ENCODE measurements around the gene ZNF202.
"Not testable (repeated sequence)": the region's sequence is repeated elsewhere in the genome, so short reads cannot be mapped to it uniquely, and the experiment has no call there.

Gene ZNF202

DNA sequence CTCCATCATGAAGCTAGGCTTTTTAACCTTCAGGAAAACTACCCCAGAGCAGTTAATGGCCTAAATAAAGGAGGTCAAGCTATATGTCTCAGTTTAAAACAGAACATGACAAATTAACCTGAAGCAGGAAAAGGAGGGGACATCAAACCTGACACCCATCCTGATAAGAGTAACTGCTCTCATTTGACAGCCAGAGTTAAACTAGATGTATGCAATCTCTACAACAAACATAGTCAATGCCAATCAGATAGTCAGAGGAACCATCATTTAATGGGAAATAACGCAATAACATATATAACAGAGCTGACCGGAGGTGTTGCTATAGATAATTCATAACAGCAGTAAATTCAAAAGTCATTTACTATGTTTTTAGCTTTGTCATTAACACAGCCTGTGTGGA lies 3.1 kb downstream of the ZNF202 start:
- DNase-seq: no peak

DNA sequence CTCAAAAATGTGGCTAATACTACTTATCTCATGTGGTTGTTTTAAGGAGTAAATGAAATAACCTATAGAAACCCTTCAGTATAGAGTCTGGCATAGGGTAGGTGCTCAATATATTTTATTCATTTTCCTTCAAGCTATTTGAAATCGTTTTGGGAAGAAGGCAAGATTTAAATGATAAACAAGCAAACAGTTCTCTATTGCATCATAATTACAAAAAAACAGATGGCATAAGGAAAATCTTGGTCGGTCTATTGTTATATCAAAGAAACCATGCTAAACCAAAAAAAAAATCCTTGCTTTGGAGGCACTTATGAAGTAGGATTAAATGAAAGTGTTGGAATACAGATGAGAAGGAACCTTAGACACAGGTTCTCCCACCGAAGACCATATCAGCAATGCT lies 4.7 kb downstream of the ZNF202 start:
- DNase-seq: no peak

DNA sequence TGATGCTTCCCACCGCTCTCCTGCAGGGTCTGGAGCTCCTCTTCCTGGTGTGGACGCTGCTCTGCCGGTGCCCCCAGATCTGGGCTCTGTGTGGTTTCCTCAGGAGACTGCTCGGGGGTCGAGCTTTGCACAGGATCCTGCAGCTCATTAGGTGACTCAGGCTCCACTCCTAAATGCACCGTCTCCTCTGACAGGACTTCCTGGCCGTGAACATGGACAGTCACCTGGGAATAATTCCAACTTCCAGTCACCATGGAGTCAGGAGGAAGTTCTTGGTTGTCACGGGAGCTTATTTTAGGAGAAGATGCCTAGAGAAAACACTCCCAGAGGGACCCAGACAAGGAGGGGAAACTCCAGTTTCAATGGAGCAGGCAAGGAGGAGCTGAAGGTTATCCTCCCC lies 11.9 kb downstream of the ZNF202 start:
- DNase-seq: no peak

DNA sequence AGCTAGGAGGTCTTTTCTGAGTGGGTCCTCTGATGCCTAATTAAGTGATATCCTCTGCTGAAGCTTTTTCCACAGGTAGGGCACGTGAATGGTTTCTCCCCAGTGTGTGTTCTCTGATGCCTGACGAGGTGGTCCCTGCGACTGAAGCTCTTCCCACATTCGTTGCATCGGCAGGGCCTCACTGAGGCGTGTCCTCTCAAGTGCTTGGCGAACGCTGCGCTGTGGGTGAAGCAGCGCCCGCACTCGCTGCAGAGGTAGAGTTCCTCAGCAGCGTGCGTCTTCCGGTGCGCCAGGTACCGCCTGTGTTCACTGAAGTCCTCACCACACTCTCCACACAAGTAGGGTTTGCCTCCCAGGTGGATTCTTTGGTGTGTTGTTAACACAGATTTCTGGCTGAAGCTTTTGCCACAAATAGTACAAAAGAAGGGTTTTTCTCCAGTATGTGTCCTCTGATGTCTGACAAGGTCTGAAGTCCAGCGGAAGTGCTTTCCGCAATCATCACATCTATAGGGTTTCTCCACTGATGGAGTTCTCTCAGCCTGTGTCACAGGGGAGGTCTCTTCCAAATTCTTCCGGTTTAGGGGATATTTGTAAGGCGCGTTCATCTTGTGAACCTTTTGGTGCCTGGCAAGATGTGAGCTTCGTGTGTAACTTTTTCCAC lies 15.3 kb downstream of the ZNF202 start:
- DNase-seq: no peak

DNA sequence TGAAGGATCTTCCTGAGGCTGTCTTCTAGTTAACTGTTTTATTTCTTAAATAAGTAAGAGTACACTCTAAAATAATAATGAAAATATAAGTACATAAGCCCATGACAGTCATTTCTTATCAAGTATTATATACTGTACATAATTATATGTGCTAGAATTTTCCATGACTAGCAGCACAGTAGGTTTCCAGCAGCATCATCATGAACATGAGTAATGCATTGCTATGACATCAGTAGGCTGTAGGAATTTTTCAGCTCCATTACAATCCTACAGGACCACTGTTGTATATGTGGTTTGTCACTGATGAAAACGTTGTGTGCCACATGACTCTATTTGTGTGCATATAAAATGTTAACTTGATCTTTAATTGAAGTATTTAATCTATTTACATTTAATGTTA lies 22.0 kb downstream of the ZNF202 start:
- no peak for DNase-seq

DNA sequence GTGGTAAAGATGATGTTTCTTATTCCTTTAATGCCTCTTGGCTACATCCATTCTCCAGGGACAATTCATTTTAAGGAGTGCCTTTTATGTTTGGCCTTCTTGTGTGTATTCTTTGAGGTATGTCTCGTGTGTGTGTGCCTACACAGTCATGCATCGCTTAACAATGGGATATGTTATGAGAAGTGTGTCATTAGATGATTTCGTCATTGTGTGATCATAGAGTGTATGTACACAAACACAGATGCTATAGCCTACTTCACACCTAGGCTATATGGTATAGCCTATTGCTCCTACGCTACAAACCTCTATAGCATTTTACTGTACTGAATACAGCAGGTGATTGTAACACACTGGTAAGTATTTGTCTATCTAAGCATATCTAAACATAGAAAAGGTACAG lies 23.0 kb downstream of the ZNF202 start:
- no peak for DNase-seq

DNA sequence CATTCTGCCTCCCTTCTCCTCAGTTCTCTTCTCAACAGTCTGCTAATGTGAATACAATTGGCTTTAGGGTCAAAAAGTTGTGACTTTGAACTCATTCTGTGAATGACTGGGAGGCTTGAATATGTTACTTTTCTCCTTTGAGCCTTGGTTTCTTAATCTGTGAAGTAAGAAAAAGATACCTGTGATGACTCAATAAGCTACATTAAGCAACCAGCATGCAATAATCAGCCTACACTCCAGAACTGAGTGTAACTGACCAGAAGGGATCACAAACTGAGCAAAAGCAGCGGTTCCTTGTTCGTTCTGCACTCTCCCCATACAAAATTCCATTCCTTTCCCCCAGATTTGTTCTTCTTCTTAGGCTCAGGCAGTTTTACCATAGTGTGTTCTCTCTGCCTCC lies 23.4 kb downstream of the ZNF202 start:
- no peak for DNase-seq

DNA sequence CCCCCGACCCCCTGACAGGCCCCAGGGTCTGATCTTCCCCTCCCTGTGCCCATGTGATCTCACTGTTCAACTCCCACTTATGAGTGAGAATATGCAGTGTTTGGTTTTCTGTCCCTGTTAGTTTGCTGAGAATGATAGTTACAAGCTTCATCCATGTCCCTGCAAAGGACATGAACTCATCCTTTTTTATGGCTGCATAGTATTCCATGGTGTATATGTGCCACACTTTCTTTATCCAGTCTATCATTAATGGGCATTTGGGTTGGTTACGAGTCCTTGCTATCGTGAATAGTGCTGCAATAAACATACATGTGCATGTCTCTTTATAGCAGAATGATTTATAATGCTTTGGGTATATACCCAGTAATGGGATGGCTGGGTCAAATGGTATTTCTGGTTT lies 28.8 kb downstream of the ZNF202 start:
- not testable (repeated sequence) for DNase-seq

DNA sequence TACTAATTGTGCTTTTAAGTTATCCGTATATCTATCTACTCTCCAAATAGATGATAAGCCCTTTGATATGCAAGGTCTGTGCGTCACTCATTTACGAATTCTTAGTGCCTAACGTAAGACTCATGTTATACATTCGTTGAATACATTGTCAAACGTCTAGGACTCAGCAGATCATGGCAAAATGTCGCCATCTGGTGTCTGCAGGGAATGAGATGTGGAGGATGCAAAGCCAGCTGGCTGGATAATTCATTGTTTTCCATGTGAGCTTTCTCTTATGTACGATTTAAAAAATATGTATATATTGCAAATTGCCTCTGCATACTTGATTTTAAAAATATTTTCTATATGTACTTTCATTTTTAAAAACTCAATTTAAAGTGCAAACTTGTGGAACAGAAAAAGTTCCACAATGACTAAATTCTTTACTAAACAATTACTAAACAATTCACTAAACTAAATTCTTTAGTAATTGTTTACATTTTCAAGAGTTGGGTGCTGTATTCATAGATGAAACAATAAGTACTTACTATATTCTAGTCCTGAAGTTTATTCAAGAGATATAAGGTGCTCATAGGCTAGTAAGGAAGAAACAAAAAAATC lies 33.8 kb downstream of the ZNF202 start:
- peak; percentile 51 for DNase-seq

DNA sequence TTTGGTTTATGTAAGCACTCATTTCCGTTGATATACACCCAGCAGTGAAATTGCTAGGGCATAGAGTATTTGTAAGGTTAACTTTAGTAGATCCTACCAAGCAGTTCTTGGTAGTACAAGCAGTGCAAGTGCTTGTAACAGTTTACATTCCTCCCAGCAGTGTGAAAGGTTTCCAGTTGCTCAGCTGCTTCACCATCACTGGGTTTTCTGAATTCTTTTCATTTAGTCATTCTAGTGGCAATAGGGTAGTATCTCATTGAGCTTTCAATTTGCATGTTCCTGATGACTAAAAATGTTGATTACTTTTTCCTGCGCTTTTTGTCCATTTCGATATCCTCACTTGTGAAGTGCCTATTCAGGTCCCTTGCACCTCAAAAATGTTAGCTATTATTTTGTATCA lies 34.3 kb downstream of the ZNF202 start:
- DNase-seq: no peak

DNA sequence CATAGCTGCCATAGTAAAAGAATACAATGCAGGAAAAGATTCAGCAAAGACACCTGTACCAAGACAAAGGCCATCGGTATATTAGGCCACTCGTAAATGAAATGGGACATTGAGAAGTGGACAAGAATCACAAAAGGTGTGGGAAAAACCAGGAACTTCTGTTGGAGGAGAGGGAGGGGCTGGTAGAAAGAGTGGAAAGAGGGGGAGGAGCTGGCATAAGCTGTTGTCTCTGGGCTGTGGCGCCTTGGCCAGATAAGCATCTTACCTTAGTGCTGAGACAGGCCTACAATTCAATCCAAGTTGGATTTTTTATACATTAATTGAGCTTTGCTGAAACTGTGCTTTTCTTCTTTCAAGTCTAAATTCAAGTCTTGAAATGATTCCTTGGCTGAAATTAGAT lies 37.1 kb downstream of the ZNF202 start:
- DNase-seq: no peak

DNA sequence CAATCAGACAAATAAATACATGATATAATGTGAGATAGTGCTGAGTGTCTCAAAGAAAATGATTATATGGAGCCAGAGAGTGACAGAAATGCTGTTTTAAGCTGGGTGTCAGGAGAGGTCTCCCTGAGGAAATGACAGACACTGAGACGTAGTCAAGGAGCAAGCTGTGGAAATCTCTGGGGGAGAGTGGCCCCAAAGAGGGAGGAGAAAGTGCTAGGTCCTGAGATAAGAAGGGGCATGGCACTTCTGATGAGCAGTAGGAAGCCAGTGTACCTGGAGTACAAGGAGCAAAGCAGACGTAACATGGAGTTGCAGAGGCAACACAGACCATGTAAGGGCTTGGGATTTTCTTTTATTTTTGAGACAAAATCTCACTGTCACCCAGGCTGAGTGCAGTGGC lies 38.8 kb downstream of the ZNF202 start:
- no peak for DNase-seq

DNA sequence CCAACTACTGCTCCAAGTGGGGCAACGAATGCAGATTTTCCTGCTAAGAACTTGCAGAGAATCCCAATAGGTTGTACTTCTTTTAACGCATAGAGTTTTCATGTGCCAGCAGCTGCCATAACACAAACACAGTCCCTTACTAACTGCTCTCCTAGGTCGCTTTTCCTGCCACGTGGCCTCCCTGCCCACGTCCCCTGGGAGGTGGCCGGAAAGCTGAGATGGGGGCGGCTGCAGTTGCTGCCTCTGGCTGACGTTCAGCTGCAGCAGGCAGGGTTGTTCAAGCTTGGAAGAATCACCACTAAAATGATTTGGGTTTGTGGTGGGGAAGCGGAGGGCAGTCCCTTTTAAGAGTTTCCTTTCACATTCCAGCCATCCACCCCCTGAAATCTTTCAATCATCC lies 39.3 kb downstream of the ZNF202 start:
- no peak for DNase-seq

DNA sequence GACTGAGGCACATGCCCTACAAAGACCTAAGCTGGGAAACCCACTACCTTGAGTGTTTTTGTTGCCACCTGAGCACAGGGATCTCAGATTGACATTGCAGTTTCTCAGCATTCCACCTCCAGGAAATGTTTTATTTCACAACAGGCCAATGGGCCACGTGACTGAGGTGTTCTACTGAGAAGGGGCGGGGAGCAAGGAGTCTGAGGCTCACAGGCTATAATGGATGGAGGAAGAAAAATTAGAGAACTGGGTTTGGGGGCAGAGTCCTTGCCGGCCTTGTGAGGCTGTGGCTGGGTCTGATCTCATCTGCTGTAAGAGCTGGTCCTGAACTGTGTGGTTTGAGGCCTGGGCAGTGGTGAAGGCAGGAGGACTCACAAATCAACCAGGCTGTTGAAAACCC lies 40.7 kb downstream of the ZNF202 start:
- DNase-seq: no peak

DNA sequence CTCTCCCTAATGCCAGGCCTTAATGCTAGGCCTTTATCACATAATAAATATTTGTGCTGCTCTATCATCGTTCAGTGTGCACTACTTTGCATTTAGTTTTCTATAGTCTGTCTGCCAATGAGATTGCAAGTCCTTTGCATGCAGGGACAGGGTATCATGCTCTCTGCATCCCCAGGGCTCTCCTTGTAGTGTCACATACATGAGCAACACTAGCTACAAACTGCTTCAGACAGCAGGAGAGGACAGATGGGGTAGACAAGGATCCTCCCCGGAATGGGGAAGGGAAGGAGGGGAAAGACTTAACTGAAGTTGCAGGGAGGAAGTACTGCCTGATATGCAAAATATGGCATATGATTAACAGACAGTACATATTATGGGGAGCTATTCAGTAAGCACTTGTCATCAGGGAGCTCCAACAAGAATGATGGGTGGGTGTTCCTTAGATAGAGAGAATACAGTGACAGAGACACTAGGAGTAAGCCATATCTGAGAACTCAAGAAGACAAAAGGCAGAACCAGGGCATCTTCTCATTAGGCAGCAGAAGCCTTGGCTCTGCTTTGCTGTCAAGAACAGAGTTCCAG lies 42.8 kb downstream of the ZNF202 start:
- no peak for DNase-seq

DNA sequence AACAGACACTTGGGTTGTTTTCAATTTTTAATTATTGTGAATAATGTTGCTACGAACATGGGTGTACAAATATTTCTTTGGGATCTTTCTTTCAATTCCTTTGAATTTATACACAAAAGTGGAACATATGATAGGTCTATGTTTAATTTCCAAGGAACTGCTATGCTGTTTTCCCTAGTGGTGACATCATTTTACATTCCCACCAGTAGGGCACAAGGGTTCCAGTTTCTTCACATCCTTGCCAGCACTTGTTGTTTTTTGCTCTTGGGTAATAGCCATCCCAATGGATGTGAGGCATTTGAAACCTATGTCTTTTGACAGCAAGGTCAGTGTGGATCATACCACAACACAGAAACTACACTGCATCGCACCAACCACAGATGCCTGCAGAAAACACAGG lies 45.3 kb downstream of the ZNF202 start:
- no peak for DNase-seq

DNA sequence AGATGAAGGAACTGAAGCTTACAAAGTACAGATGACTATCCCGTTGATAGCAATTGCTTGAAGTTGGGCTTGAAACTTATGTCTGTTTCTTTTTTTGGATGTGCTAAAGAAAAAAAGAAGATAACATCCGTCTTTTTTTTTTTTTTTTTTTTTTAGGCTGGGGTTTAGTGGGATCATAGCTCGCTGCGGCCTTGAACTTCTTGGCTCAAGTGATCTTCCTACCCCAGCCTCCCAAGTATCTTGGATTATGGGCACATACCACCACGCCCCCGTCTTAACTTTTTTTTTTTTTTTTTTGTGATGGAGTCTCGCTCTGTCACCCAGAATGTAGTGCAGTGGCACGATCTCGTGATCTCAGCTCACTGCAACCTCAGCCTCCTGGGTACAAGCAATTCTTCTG lies 46.2 kb downstream of the ZNF202 start:
- no peak for DNase-seq

DNA sequence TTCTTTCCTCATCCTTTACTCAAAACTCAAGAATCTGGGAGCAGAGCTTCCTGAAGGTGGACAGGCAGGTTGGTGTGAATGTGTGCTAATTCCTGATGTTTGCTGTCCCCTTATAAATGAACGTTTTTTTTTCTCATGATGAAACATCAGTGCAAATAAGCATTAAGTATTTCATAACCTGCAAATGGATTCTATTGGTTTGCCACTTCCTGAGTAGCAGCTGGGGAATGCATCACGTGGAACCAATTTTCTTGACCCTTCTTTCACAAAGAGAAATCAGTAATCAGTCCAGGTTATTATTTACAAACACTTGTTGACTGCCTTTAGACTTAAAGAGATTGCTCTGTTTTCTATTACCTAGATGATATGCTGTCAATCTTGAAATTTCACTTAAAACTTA lies 46.9 kb downstream of the ZNF202 start:
- DNase-seq: no peak

DNA sequence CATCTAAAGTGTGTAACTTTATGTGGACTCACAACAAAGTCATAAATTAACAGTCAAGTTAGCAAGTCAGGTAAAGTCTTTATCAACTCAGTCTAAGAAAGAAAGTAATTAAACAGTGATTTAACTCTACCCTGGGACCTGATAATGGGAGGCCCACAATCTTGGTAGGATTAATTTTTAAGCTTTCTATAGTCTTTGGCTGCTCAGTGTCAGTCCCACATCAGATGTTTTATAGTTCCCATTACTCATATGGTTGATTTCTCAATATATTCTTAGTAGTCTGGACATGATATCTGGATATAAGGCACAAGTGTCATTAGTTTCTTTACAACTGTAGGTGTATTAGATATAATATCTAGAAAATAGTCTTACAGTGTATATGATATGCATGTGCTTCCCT lies 48.5 kb downstream of the ZNF202 start:
- DNase-seq: no peak

DNA sequence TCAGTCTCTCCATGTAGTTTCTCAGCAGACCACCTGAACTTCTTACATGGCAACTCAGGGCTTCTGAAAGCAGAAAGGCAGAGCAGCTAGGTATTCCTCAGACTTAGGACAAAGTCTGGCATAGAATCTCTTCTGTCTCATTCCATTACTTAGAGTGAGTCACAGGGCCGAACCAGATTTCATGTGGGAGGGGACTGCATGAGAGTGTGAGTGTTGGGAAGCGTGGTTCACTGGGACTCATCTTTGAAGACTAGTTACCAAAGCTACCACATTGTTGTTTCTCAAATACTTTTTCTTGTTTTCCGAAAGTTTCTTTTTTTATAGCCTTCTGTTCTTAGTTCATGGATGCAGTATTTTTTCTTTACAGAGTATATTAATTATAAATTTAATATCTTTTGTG lies 51.0 kb downstream of the ZNF202 start:
- DNase-seq: no peak

DNA sequence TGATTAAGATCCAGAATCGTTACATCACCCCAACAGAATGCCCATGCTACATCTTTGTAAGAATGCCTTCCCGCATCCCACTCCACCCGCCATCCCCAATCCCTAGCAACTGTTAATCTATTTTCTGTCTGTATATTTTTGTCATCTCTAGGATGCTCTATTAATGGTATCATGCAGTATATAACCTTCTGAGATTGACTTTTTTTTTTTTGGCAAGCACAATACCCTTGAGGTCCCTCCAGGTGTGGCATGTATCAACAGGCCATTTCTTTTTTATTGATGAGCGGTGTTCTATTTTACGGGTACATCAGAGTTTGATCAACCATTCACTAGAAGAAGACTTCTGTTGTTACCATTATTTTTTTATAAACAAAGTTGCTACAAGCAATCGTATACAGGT lies 56.9 kb downstream of the ZNF202 start:
- DNase-seq: no peak

DNA sequence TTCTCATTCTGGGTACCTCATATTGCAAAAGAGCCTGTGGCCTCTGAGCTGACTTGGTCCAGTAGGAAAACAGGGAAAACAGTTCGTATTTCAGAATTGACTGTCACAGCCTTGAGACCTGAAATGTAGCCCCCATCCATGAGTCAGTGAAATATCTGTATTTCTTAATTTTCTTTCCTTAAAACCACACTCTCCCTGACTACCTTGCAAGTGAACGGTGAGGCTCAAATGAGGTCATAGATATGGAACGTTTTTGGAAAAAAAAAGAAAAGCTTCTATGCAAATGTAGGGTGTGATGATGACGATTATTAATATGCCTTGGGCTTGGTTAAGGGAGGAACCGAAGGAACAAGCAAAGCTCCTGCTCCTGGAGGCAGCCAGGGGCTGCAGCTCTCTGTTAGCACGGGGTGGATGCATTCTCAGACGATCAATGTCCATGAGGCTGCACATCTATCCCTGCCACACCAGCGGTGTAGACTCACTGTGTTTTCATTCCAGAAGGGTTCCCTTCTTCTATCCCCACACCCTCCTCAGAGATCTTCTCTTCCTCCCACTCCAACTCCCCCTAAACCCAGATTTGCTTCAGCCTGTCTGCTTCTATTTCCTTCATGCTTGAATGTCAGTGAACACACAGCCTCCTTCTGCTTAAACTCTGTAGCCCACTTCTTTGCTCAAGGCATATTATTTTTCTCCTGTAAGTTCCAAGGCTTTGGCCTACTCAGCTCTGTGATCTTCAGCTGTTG lies 57.9 kb downstream of the ZNF202 start:
- DNase-seq: no peak

DNA sequence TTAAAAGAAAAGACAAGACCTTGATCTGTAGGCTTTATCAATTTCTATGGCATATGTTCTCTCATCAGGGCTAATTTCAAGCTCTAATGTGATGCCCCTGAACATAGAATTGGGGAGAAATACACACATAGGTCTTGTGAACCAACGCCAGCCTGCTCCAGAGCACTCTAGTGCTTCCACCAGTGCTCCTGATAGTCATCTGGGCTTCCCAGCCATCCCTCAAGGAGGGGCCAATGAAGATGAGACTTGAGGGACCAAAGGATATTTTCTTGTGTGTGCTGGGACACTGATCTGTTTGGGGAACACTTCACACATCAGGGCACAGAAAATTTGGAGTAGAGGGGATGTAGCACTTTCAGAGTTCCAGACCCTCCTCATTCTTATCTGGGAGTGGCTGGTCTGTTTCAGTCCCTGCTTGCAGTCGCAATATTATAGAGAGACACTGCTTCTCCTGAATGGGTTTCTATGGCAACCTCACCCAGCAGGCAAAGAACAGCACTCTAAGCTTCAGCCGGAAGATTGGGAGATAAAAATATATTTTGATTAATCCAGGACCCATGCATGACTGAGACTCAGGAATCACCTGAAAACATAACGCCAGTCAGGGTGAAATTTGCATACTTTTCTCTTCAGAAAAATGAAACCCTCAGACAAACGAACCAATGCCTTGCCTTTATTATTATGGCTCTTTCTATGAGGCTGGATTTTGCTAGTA lies 58.6 kb downstream of the ZNF202 start:
- DNase-seq: no peak

DNA sequence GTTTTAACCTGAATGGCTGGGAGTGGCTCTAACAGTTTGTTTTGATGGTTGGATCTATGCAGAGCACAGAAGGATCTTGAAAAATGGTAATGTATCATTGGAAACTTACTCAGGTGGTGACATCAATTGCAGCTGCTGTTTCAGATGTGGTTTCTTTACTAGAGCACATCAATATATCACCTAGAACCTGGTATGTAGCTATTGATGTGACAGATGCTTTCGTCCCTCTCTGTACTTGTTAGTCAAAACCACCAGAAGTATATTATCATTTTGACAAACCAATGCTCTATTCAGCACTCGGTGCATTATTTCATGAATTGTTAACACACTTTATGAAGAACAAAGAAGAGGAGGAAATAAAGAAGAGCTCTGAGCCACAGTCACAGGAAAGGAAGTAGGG lies 60.4 kb downstream of the ZNF202 start:
- DNase-seq: no peak
